RWPE2 (cell line): Measurements from ENCODE around the gene HBD.
"Not testable (repeated sequence)": the region's sequence is repeated elsewhere in the genome, so short reads cannot be mapped to it uniquely, and the experiment has no call there.

Experiments used
- ATAC-seq: fragments of 200-7000 bp; cut with Tn5 transposase; 3 replicates; pipeline ENCODE4 v1.9.1; 2021; ENCODE audit warnings: low read depth
- DNase-seq: peaks from one replicate; pipeline ENCODE4 v3.0.0-alpha.2; 2020; ENCODE audit warnings: low spot score
- H3K27ac ChIP-seq: fragments of 450-650 bp; 2 replicates; pipeline ENCODE4 v1.5.1; 2017; ENCODE audit warnings: mild to moderate bottlenecking; ENCODE audit not compliant: poor library complexity, severe bottlenecking
- H3K27me3 ChIP-seq: fragments of 250-450 bp; sonication (Bioruptor Pico); 2 replicates; pipeline ENCODE4 v1.5.1; 2021; ENCODE audit warnings: mild to moderate bottlenecking, moderate library complexity; ENCODE audit not compliant: insufficient read depth, poor library complexity, severe bottlenecking
- H3K36me3 ChIP-seq: fragments of 250-450 bp; sonication (Bioruptor Pico); 2 replicates; pipeline ENCODE4 v1.5.1; 2020; ENCODE audit warnings: low read depth, mild to moderate bottlenecking, moderate library complexity
- H3K4me1 ChIP-seq: fragments of 250-450 bp; sonication (Bioruptor Pico); 2 replicates; pipeline ENCODE4 v1.5.1; 2021; ENCODE audit warnings: mild to moderate bottlenecking, moderate library complexity; ENCODE audit not compliant: insufficient read depth, poor library complexity, severe bottlenecking
- H3K4me3 ChIP-seq: fragments of 250-450 bp; sonication (Bioruptor Pico); 2 replicates; pipeline ENCODE4 v1.5.1; 2021; ENCODE audit warnings: mild to moderate bottlenecking, moderate library complexity; ENCODE audit not compliant: severe bottlenecking
- H3K9me3 ChIP-seq: fragments of 250-450 bp; sonication (Bioruptor Pico); 2 replicates; pipeline ENCODE4 v1.5.1; 2021; ENCODE audit warnings: mild to moderate bottlenecking, moderate library complexity; ENCODE audit not compliant: severe bottlenecking
- TF ChIP-seq, protein P1 (sequence below): fragments of 450-650 bp; IDR thresholded peaks from one replicate; pipeline ENCODE4 v1.5.1; 2017; ENCODE audit warnings: mild to moderate bottlenecking, moderate library complexity; ENCODE audit not compliant: poor library complexity, severe bottlenecking

Gene HBD

DNA sequence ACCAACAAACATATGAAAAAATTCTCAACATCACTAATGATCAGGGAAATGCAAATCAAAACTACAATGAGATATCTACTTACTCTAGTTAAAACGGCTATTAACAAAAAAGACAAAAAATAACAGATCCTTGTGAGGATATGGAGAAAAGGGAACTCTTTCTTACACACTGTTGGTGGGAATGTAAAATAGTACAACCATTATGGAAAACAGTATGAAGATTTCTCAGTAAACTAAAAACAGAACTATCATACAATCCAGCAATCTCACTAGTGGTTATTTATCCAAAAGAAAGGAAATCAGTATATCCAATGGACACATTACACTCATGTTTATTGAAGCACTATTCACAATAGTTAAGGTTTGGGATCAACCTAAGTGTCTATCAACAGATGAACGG, 31.5 kb upstream of the HBD start:
- H3K36me3 ChIP-seq, result no peaks in the 10 kb centered on the region
- ATAC-seq, result no peak
- no peak overlapping the region for H3K27ac ChIP-seq
- TF ChIP-seq, protein P1, sequence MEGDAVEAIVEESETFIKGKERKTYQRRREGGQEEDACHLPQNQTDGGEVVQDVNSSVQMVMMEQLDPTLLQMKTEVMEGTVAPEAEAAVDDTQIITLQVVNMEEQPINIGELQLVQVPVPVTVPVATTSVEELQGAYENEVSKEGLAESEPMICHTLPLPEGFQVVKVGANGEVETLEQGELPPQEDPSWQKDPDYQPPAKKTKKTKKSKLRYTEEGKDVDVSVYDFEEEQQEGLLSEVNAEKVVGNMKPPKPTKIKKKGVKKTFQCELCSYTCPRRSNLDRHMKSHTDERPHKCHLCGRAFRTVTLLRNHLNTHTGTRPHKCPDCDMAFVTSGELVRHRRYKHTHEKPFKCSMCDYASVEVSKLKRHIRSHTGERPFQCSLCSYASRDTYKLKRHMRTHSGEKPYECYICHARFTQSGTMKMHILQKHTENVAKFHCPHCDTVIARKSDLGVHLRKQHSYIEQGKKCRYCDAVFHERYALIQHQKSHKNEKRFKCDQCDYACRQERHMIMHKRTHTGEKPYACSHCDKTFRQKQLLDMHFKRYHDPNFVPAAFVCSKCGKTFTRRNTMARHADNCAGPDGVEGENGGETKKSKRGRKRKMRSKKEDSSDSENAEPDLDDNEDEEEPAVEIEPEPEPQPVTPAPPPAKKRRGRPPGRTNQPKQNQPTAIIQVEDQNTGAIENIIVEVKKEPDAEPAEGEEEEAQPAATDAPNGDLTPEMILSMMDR, result no peak
- DNase-seq, result no peak
- H3K4me1 ChIP-seq, result no peaks in the 10 kb centered on the region
- no peak overlapping the region for H3K4me3 ChIP-seq
- H3K27me3 ChIP-seq, result no peaks in the 10 kb centered on the region
- no peaks in the 10 kb centered on the region for H3K9me3 ChIP-seq

DNA sequence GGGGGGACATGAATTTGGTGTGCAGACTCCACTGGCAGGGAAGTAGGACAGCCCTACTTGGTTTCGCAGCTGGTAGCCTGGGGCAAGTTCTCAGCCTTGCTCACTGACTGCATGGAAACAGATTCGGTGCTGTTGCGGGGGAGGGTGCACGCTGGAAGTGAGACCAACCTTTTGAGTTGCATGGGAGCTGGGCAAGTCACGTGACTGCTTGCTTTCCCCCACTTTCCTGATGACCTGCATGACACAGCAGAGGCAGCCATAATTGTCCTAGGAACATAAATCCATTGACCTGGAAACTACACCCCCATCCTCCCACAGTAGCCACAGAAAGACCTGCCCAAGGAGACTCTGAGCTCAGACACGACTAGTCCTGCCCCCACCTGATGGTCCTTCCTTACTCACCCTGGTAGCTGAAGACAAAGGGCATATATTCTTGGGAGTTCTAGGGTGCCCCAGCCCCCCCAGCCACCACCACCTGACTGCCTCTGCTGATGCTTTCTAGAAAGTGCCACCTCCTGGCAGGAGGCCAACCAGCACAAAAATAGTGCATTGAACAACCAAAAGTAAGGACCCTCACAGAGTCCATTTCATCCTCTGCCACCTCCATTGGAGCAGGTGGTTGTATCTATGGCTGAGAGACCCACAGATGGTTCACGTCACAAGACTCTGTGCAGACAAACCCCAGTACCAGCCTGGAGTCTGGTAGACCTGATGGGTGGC, 24.4 kb upstream of the HBD start:
- ATAC-seq, result no peak

DNA sequence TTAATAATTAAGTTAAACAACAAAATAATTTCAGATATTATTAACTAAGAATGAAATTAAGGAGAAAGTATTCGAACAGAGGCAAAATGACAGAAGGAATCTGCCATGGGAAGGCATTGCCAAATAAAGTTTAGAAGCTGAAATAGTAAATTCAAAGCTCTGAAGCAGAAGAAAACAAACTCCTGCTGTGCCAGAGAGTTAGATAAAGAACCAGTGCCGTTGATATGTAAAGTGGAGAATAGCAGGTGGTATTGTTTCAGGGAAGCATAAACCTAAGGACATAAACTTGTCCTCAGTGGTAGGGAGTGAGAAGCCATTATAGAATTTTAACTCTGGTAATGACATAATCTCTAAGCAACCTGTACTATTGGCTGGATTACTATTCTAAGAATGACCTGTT, 23.0 kb upstream of the HBD start:
- DNase-seq, result no peak
- H3K36me3 ChIP-seq, result no peaks in the 10 kb centered on the region
- no peaks in the 10 kb centered on the region for H3K9me3 ChIP-seq
- H3K4me1 ChIP-seq, result no peaks in the 10 kb centered on the region
- H3K27ac ChIP-seq, result no peak overlapping the region
- no peak overlapping the region for H3K4me3 ChIP-seq
- ATAC-seq, result no peak
- TF ChIP-seq, protein P1, result no peak
- no peaks in the 10 kb centered on the region for H3K27me3 ChIP-seq

More for the DNA sequence above, 24.4 kb upstream of the HBD start:
- Histone ChIP-seq H3K27ac (no peak overlapping the region), H3K9me3 (no peaks in the 10 kb centered on the region), H3K27me3 (no peaks in the 10 kb centered on the region), H3K4me3 (no peak overlapping the region), H3K36me3 (no peaks in the 10 kb centered on the region), H3K4me1 (no peaks in the 10 kb centered on the region)
- DNase-seq, result no peak
- TF ChIP-seq, protein P1, result no peak

DNA sequence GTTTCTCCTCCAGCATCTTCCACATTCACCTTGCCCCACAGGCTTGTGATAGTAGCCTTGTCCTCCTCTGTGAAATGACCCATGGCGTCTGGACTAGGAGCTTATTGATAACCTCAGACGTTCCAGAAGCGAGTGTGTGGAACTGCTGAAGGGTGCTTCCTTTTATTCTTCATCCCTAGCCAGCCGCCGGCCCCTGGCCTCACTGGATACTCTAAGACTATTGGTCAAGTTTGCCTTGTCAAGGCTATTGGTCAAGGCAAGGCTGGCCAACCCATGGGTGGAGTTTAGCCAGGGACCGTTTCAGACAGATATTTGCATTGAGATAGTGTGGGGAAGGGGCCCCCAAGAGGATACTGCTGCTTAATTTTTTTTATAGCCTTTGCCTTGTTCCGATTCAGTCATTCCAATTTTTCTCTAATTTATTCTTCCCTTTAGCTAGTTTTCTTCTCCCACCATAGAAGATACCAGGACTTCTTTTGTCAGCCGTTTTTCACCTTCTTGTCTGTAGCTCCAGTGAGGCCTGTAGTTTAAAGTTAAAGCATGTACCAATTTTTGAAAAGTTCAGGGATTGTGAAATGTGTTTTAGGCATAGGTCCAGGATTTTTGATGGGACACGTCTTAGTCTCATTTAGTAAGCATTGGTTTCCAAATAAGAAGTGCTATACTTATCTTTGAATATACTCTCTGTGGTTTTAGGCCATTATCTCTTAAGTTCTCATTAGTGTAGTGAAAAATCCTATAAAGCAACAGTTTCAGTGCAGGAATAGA, 20.5 kb upstream of the HBD start, which contains the start of gene HBG2:
TSS of gene HBG2 (minus strand) at position 136 of the 768 bp plus-strand sequence. CDS start at position 83, 53 bp downstream.
- H3K36me3 ChIP-seq, H3K27me3 ChIP-seq, DNase-seq, H3K9me3 ChIP-seq, H3K4me3 ChIP-seq, H3K27ac ChIP-seq, H3K4me1 ChIP-seq, ATAC-seq: not testable (repeated sequence)

DNA sequence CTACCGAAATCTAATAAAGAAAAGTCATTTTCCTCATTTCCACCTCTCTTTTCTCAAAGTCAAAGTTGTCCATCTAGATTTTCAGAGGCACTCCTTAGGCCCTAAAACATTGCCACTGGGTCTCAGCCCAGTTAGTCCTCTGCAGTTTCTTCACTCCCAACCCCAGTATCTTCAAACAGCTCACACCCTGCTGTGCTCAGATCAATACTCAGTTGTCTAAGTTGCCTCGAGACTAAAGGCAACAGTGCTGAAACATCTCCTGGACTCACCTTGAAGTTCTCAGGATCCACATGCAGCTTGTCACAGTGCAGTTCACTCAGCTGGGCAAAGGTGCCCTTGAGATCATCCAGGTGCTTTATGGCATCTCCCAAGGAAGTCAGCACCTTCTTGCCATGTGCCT, 19.7 kb upstream of the HBD start:
- H3K4me3 ChIP-seq, H3K4me1 ChIP-seq, H3K27ac ChIP-seq, H3K27me3 ChIP-seq, H3K9me3 ChIP-seq, ATAC-seq, H3K36me3 ChIP-seq, DNase-seq: not testable (repeated sequence)

DNA sequence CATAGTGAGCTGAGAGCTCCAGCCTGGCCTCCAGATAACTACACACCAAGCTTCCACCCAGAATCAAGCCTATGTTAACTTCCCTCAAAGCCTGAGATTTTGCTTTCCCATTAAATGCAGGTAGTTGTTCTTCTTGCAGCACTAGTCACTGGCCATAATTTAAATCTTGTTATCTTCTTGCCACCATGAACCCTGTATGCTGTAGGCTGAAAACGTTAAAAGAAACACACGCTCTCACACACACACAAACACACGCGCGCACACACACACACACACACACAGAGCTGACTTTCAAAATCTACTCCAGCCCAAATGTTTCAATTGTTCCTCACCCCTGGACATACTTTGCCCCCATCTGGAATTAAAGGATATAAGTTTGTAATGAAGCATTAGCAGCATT, 19.2 kb upstream of the HBD start:
- not testable (repeated sequence) for H3K27ac ChIP-seq, DNase-seq, ATAC-seq, H3K4me1 ChIP-seq, H3K36me3 ChIP-seq, H3K27me3 ChIP-seq, H3K4me3 ChIP-seq, H3K9me3 ChIP-seq
